ENCODE data around the gene FCRLB. TPM values are rescaled to one million over a fixed set of nuclear protein-coding genes. Genes with fewer than 3 reads are reported as not detected.

The FCRLB gene
- polyA plus RNA-seq, 3 donors: 0.36 to 0.44 (median 0.39) TPM

DNA sequence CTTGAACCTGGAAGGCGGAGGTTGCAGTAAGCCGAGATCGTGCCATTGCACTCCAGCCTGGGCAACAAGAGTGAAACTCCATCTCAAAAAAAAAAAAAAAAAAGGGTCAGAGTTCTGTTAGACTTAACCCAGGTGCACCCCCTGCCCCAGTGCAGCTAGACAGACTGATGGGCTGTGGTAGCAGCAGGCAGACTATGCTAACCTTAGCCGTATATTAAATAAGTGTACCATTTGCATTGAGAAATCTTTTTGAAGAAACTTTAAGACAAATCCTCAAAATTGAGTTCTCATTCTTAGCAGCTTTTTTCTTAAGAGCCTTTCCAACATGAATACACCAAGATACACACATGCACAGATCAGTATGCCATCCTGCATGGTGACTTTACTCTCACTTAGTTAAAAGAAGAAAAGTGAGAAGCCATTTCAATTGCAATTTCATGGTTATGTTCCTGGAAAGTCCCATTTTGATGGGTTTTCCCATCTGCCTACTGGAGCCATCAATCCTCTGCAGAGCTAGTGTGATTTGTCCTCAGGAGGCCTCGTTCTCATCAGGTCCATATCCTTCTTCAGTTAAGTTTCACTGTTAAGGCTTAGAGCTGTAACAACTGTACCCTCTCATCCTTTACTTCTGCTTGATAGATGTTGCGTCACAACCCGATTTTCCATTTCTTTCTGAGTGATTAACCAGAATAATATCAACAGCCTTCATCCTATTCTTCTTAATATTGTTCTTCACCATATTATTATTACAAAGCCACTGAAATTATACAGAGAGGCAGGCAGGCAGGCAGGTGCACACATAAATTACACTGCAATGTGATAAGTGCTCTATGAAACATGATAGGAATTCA, 7.3 kb downstream of the FCRLB start:
- Mint-ChIP-seq H3K27me3 (ENCODE audit: low read depth in 3 of 3) (peaks cover 89 to 98% (median 93%) of the 10 kb centered on the region in 3 donors), H3K36me3 (peaks cover 6 to 8% of the 10 kb centered on the region in 2 donors), H3K4me3 (peak overlapping the region in 1 of 2 donors; percentile 97), H3K27ac (peak overlapping the region in 1 of 7 donors; percentile 7), H3K9me3 (peaks cover 0 to 23% (median 14%) of the 10 kb centered on the region in 7 donors), H3K4me1 (peaks cover 38% of the 10 kb centered on the region)
- Histone ChIP-seq H3K9ac (ENCODE audit: insufficient read depth, low read length, poor library complexity, severe bottlenecking) (no peak overlapping the region), H3K27ac (ENCODE audit: low read depth in 1 of 2, low read length in 2 of 2) (no peak overlapping the region), H2AFZ (ENCODE audit: insufficient read depth, low read depth, low read length, poor library complexity, severe bottlenecking) (no peak overlapping the region), H3K27me3 (ENCODE audit: control insufficient read depth in 2 of 2, insufficient read depth in 2 of 2, low read length in 2 of 2) (peaks cover 73 to 100% of the 10 kb centered on the region in 2 donors), H3K36me3 (replicated peaks in 1 of 2; ENCODE audit: control insufficient read depth in 1 of 2, insufficient read depth in 2 of 2, low read length in 2 of 2) (no peaks in the 10 kb centered on the region), H3K9me3 (replicated peaks in 1 of 2; ENCODE audit: control insufficient read depth in 1 of 2, insufficient read depth in 1 of 2, low read length in 2 of 2) (no peaks in the 10 kb centered on the region), H3K79me2 (ENCODE audit: insufficient read depth, low read length) (no peaks in the 10 kb centered on the region), H3K4me2 (replicated peaks; ENCODE audit: extremely low read depth, low read length, poor library complexity, severe bottlenecking) (no peak overlapping the region), H4K20me1 (ENCODE audit: insufficient read depth, low read length) (no peaks in the 10 kb centered on the region), H3K4me3 (replicated peaks in 1 of 3; ENCODE audit: low read depth in 2 of 3, low read length in 3 of 3) (no peak overlapping the region), H3K4me1 (ENCODE audit: control insufficient read depth in 1 of 2, insufficient read depth in 2 of 2, low read length in 2 of 2) (peaks cover 27 to 45% of the 10 kb centered on the region in 2 donors)
- intact Hi-C loops (cut with micrococcal nuclease): no loop called here
- 42% methylated on average over 2 of the region's 7 CpGs for WGBS (ENCODE audit: insufficient coverage)
- TF ChIP-seq CTCF (IDR thresholded peaks at IDR 0.05): no peak
- peak in 1 of 3 donors; percentile 74 for DNase-seq

DNA sequence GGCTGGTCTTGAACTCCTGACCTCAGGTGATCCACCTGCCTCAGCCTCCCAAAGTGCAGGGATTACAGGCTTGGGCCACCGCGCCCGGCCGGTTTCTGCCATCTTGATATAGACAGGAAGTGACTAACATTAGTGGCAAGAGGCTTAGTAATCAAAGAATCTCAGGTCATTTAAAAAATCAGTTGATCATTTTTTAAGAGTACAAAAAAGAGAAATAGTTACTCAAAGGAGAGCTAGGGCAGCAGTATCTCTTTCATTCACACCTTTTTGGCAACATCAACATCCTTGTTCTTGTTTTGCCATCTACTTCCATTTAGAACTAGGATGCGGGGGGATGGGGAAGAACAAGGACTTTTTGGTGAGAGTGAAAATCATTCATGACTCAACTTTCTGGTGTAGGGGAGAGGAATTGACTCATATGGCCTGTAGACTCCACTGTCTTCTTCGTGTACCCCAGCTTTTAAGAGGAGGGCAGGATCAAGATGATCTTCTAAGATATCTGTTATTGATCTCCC, 8.8 kb downstream of the FCRLB start:
- WGBS (ENCODE audit: insufficient coverage): no CpG with 5 or more reads among the region's 6 CpGs
- peaks cover 4 to 8% of the 10 kb centered on the region in 2 donors for H3K36me3 Mint-ChIP-seq

More for the DNA sequence above, 8.8 kb downstream of the FCRLB start:
- H3K9me3 Mint-ChIP-seq: peaks cover 0 to 23% (median 12%) of the 10 kb centered on the region in 7 donors
- no peaks in the 10 kb centered on the region for H3K79me2 ChIP-seq (ENCODE audit: insufficient read depth, low read length)
- peaks cover 81 to 94% (median 91%) of the 10 kb centered on the region in 3 donors for H3K27me3 Mint-ChIP-seq (ENCODE audit: low read depth in 3 of 3)
- H2AFZ ChIP-seq (ENCODE audit: insufficient read depth, low read depth, low read length, poor library complexity, severe bottlenecking): no peak overlapping the region
- H3K27ac ChIP-seq (ENCODE audit: low read depth in 1 of 2, low read length in 2 of 2): no peak overlapping the region
- DNase-seq: peak; percentile 51 to 81 (median 72)
- H3K27me3 ChIP-seq (ENCODE audit: control insufficient read depth in 2 of 2, insufficient read depth in 2 of 2, low read length in 2 of 2): peaks cover 64 to 95% of the 10 kb centered on the region in 2 donors
- H3K36me3 ChIP-seq (replicated peaks in 1 of 2; ENCODE audit: control insufficient read depth in 1 of 2, insufficient read depth in 2 of 2, low read length in 2 of 2): no peaks in the 10 kb centered on the region
- H3K4me3 ChIP-seq (replicated peaks in 1 of 3; ENCODE audit: low read depth in 2 of 3, low read length in 3 of 3): no peak overlapping the region
- H3K4me3 Mint-ChIP-seq: peak overlapping the region in 1 of 2 donors; percentile 75
- peaks cover 27 to 46% of the 10 kb centered on the region in 2 donors for H3K4me1 ChIP-seq (ENCODE audit: control insufficient read depth in 1 of 2, insufficient read depth in 2 of 2, low read length in 2 of 2)
- no peak overlapping the region for H3K4me2 ChIP-seq (replicated peaks; ENCODE audit: extremely low read depth, low read length, poor library complexity, severe bottlenecking)
- peak overlapping the region in 1 of 7 donors; percentile 48 for H3K27ac Mint-ChIP-seq
- intact Hi-C loops (cut with micrococcal nuclease): no loop called here
- no peak for TF ChIP-seq CTCF (IDR thresholded peaks at IDR 0.05)
- H3K9ac ChIP-seq (ENCODE audit: insufficient read depth, low read length, poor library complexity, severe bottlenecking): no peak overlapping the region
- H4K20me1 ChIP-seq (ENCODE audit: insufficient read depth, low read length): no peaks in the 10 kb centered on the region
- no peaks in the 10 kb centered on the region for H3K9me3 ChIP-seq (replicated peaks in 1 of 2; ENCODE audit: control insufficient read depth in 1 of 2, insufficient read depth in 1 of 2, low read length in 2 of 2)
- H3K4me1 Mint-ChIP-seq: peaks cover 41% of the 10 kb centered on the region

Measured in CD14-positive monocyte (primary cell).